SK-N-MC (cell line): Measurements from ENCODE around the gene RPS5.

ENCODE experiments used
- EZH2 ChIP-seq: fragments of 200-600 bp; sonication (generic); IDR thresholded peaks from one replicate; pipeline ENCODE4 v1.6.1; 2017; ENCODE audit warnings: antibody characterized with exemption
- FOXP2 ChIP-seq: optimal IDR thresholded peaks from 2 replicates; pipeline ENCODE3; 2011; ENCODE audit warnings: mild to moderate bottlenecking, moderate library complexity; ENCODE audit not compliant: insufficient read depth; ENCODE audit errors: extremely low read length, control extremely low read depth
- POLR2AphosphoS5 ChIP-seq: IDR thresholded peaks from 2 replicates; pipeline ENCODE4 v1.6.1; 2012; ENCODE audit warnings: mild to moderate bottlenecking, low read depth, low read length, borderline replicate concordance

GRCh38 chr19:58382997-58383603, 4.0 kb upstream of the RPS5 start:
- TF ChIP-seq EZH2 (no peak), POLR2AphosphoS5 (no peak), FOXP2 (no peak)
